Heart left ventricle (tissue), 16 donors: ENCODE results near the gene YPEL3. TPM values are rescaled to one million over a fixed set of nuclear protein-coding genes. Genes with fewer than 3 reads are reported as not detected.
A peak's percentile ranks its signal among the peaks of the same experiment; 100 is the strongest.

ENCODE experiments used
- ATAC-seq, 4 donors: fragments of 200-7000 bp; cut with Tn5 transposase; one replicate each; pipeline ENCODE4 v1.9.1; 2020 to 2022; ENCODE audit warnings: moderate library complexity in 4 of 4, mild to moderate bottlenecking in 3 of 4, moderate number of reproducible peaks in 1 of 4
- DNase-seq, 5 donors: peaks; one replicate each; pipeline ENCODE4 v3.0.0-alpha.2; 2020
- H3K27ac ChIP-seq, 12 donors: fragments of 200-600 bp; sonication (generic) in 4 of 12; one replicate each; pipeline versions ENCODE4 v1.5.0 to v1.8.0; 2016 to 2022; ENCODE audit warnings: mild to moderate bottlenecking in 2 of 12
- H3K27me3 ChIP-seq, 9 donors: fragments of 200-600 bp; sonication (generic) in 2 of 9; one replicate each; pipeline versions ENCODE4 v1.5.1 to v1.8.0; 2016 to 2022; ENCODE audit warnings: mild to moderate bottlenecking in 3 of 9
- H3K36me3 ChIP-seq, 9 donors: fragments of 200-600 bp; sonication (generic) in 2 of 9; one replicate each; pipeline versions ENCODE4 v1.5.0 to v1.8.0; 2018 to 2022; ENCODE audit warnings: mild to moderate bottlenecking in 2 of 9
- H3K4me1 ChIP-seq, 12 donors: fragments of 200-600 bp; sonication (generic) in 4 of 12; one replicate each; pipeline versions ENCODE4 v1.5.0 to v1.8.0; 2016 to 2022; ENCODE audit warnings: mild to moderate bottlenecking in 3 of 12
- H3K4me3 ChIP-seq, 12 donors: fragments of 200-600 bp; sonication (generic) in 4 of 12; one replicate each; pipeline versions ENCODE4 v1.5.0 to v1.8.0; 2017 to 2022; ENCODE audit warnings: mild to moderate bottlenecking in 9 of 12, moderate library complexity in 4 of 12
- H3K9me3 ChIP-seq, 12 donors: fragments of 200-600 bp; sonication (generic) in 4 of 12; one replicate each; pipeline versions ENCODE4 v1.5.0 to v1.8.0; 2016 to 2022; ENCODE audit warnings: mild to moderate bottlenecking in 1 of 12
- CTCF ChIP-seq, 12 donors: fragments of 200-600 bp; sonication (generic) in 4 of 12; IDR thresholded peaks; one replicate each; pipeline versions ENCODE4 v1.5.0 to v1.8.0; 2018 to 2022; ENCODE audit warnings: antibody characterized with exemption in 12 of 12, mild to moderate bottlenecking in 5 of 12
- POLR2A ChIP-seq, 2 donors: fragments of 450-650 bp; IDR thresholded peaks; one replicate each; pipeline ENCODE4 v1.6.1; 2017; ENCODE audit warnings: antibody characterized with exemption in 2 of 2, mild to moderate bottlenecking in 2 of 2, moderate library complexity in 2 of 2
- WGBS, 4 donors: extraction: QIAGEN DNeasy Blood & Tissue Kit in 2 of 4; methylation state at CpG; one replicate each; pipeline versions ENCODE4 v1.1.5 to v1.1.7; 2013 to 2018; 5-methylcytosine and 5-hydroxymethylcytosine counted together
- intact Hi-C, 10 donors: fragments of 100-400 bp; cut with DNase I; formaldehyde crosslinking; loops; one replicate each; pipeline versions ENCODE4 v1.11.1 to v1.14.2; 2022
- polyA plus RNA-seq, 2 donors: library from polyadenylated mRNA; stranded (reverse); fragments of 200-250 nt; gene quantifications; one replicate each; pipeline ENCODE4 v1.2.3, GENCODE V29; 2013
- total RNA-seq, 9 donors: library from RNA; depleted of rRNA in 2 of 9; stranded (reverse); fragments of >200 nt in 2 of 9; fragmentation: NEBNext Ultra II Directional in 3 of 9; extraction: Animal tissue kit (Norgen Biotek cat#: 25700) in 3 of 9; gene quantifications; one replicate each; pipeline versions ENCODE4 v1.1.0 to v1.2.4, GENCODE V29; 2016 to 2023
- donor health status: ischemic (EF 13 %, LVEDD 7.1; RV severe dilation, severe dysfunction).
- donor health status: healthy with polysubstance abuse.
- donor health status: DM: no; HTN: yes; CAD: no.
- donor health status: DM: no; HTN: no; CAD: no.
- donor health status: ischemic (EF 25% LVEDD 6.9; RV normal size, moderate dysfunction).
- donor health status: ischemic (EF 25% LVEDD 5.7; RV mildly dilated, moderate dysfunction).
- donor health status: healthy.
- donor health status: DM: yes; HTN: yes; CAD: no.
- donor health status: ischemic (EF 35%, LVEDD 5.7; RV mildly dilated, moderate dysfunction).
- donor health status: nonischemic (EF 11% LVEDD 7.7; RV severe dilation, severe dysfunction).
- donor health status: DM: yes; HTN: yes; CAD: no.
- donor health status: PGD.
- donor health status: ischemic (EF 29% LVEDD 5.4; RV normal size, mild dysfunction).
- donor health status: nonischemic (EF 23%, LVEDD 6.1; RV moderate dilation, normal function).

The YPEL3 gene
- total and polyA plus RNA-seq, 11 donors, result 34.8 to 248 (median 50.3) TPM

- Histone ChIP-seq H3K4me3 (no peak overlapping the region), H3K27me3 (no peaks in the 10 kb centered on the region), H3K9me3 (no peaks in the 10 kb centered on the region), H3K27ac (no peak overlapping the region), H3K36me3 (peaks cover 0 to 96% (median 87%) of the 10 kb centered on the region in 9 donors), H3K4me1 (peaks cover 0 to 5% (median 0%) of the 10 kb centered on the region in 12 donors)
- ATAC-seq, result peak in 3 of 4 donors; percentile 50 to 59 (median 56)
- DNase-seq, result peak; percentile 35 to 84 (median 53)
- WGBS, 4 donors, result 78 to 87% (median 83%) methylated on average over 25 to 29 of the region's 29 CpGs
- intact Hi-C loops, result no loop called here
- TF ChIP-seq POLR2A (IDR thresholded peaks at IDR 0.05) (no peak), CTCF (IDR thresholded peaks at IDR 0.05) (peak; percentile 9 to 68 (median 56))
These were observed 16.4 kb upstream of the YPEL3 start for GRCh38 chr16:30112197-30113030.

- Histone ChIP-seq H3K9me3 (no peaks in the 10 kb centered on the region), H3K27ac (no peak overlapping the region), H3K4me1 (peaks cover 0 to 5% (median 0%) of the 10 kb centered on the region in 12 donors), H3K27me3 (no peaks in the 10 kb centered on the region), H3K4me3 (no peak overlapping the region), H3K36me3 (peaks cover 0 to 92% (median 82%) of the 10 kb centered on the region in 9 donors)
- ATAC-seq (no peak), DNase-seq (no peak)
- WGBS, 4 donors, result 57 to 68% (median 62%) methylated on average over 3 to 7 of the region's 7 CpGs
- TF ChIP-seq CTCF (IDR thresholded peaks at IDR 0.05) (no peak), POLR2A (IDR thresholded peaks at IDR 0.05) (no peak)
- intact Hi-C loops, result no loop called here
These were observed 14.6 kb upstream of the YPEL3 start for GRCh38 chr16:30110661-30111060.

- intact Hi-C loops, result no loop called here
- no peak for TF ChIP-seq POLR2A (IDR thresholded peaks at IDR 0.05)
- no peak for TF ChIP-seq CTCF (IDR thresholded peaks at IDR 0.05)
- ATAC-seq (no peak), DNase-seq (no peak)
- WGBS, 4 donors, result 85 to 93% (median 87%) methylated on average over 9 to 15 of the region's 15 CpGs
- Histone ChIP-seq H3K27me3 (no peaks in the 10 kb centered on the region), H3K4me3 (no peak overlapping the region), H3K9me3 (no peaks in the 10 kb centered on the region), H3K27ac (no peak overlapping the region), H3K36me3 (peaks cover 0 to 87% (median 72%) of the 10 kb centered on the region in 9 donors), H3K4me1 (peaks cover 0 to 2% (median 0%) of the 10 kb centered on the region in 12 donors)
These were observed 12.2 kb upstream of the YPEL3 start for GRCh38 chr16:30108059-30108850.

GRCh38 chr16:30104492-30104891 is 8.5 kb upstream of the YPEL3 start:
- Histone ChIP-seq H3K36me3 (peaks cover 0 to 54% (median 43%) of the 10 kb centered on the region in 9 donors), H3K9me3 (no peaks in the 10 kb centered on the region), H3K27me3 (no peaks in the 10 kb centered on the region), H3K27ac (no peak overlapping the region), H3K4me1 (no peaks in the 10 kb centered on the region), H3K4me3 (no peak overlapping the region)
- DNase-seq (no peak), ATAC-seq (peak in 1 of 4 donors; percentile 14)
- 86 to 94% (median 92%) methylated on average over 6 of the region's 6 CpGs for WGBS, 4 donors
- intact Hi-C loops, result no loop called here
- TF ChIP-seq POLR2A (IDR thresholded peaks at IDR 0.05) (no peak), CTCF (IDR thresholded peaks at IDR 0.05) (no peak)
